HT-29 (cell line): ENCODE results near the gene NPY. TPM values are rescaled to one million over a fixed set of nuclear protein-coding genes. Genes with fewer than 3 reads are reported as not detected.
"Not testable (repeated sequence)": the region's sequence is repeated elsewhere in the genome, so short reads cannot be mapped to it uniquely, and the experiment has no call there.

Source experiments
- DNase-seq: peaks from one replicate; pipeline ENCODE4 v3.0.0-alpha.2; 2015; ENCODE audit warnings: low spot score
- total RNA-seq: library from RNA; depleted of rRNA; stranded (reverse); fragments of >200 nt; shearing (Covaris generic); gene quantifications from 2 replicates; pipeline ENCODE4 v1.2.3, GENCODE V29; 2014; rRNA removed

The NPY gene
- total RNA-seq = not detected in 2 replicates

DNA sequence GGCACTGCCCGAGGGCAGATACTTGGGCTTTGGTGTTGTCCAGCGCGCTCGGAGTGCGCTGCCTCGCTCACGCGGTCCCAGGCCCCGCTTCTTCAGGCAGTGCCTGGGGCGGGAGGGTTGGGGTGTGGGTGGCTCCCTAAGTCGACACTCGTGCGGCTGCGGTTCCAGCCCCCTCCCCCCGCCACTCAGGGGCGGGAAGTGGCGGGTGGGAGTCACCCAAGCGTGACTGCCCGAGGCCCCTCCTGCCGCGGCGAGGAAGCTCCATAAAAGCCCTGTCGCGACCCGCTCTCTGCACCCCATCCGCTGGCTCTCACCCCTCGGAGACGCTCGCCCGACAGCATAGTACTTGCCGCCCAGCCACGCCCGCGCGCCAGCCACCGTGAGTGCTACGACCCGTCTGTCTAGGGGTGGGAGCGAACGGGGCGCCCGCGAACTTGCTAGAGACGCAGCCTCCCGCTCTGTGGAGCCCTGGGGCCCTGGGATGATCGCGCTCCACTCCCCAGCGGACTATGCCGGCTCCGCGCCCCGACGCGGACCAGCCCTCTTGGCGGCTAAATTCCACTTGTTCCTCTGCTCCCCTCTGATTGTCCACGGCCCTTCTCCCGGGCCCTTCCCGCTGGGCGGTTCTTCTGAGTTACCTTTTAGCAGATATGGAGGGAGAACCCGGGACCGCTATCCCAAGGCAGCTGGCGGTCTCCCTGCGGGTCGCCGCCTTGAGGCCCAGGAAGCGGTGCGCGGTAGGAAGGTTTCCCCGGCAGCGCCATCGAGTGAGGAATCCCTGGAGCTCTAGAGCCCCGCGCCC lies at the start of gene NPY:
Gene NPY, plus strand, starts transcription at position 294 of the 802 bp plus-strand sequence. CDS start 1,051 bp downstream, outside the sequence.
- DNase-seq = no peak

DNA sequence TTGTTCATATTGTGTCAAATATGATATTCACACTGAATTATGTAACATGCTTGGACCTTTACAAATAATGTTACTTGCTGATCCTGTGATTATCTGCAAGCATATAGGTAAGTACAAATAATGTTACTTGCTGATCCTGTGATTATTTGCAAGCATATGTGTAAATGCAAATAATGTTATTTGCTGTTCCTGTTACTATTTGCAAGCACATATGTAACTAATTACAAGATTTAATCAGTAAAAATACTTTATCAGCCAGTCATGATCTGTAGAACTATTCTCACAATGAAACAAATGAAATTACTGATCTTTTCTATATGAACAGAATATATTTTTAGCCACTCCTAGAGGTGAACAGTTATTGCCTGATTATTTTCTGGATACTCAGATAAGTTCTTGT lies 44.7 kb upstream of the NPY start:
- no peak for DNase-seq

DNA sequence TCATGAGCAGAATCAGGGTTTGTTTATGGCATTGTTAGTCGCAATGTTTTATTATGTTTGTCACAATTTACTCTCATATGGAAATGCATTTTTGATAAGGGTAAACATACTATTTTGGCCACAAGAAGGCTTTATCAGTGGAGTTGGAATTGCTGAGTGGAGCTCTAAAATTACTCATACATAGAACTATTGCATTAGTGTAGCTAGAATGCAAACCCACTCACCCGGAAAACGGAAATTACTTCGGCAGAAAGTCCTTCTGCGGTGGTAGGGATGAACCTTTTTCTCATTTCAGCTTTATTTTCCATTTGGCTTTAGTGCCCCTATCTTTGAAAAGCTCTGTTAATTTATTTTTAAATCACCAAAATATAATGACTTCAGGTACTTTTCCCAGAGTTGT lies 42.8 kb upstream of the NPY start:
- no peak for DNase-seq

DNA sequence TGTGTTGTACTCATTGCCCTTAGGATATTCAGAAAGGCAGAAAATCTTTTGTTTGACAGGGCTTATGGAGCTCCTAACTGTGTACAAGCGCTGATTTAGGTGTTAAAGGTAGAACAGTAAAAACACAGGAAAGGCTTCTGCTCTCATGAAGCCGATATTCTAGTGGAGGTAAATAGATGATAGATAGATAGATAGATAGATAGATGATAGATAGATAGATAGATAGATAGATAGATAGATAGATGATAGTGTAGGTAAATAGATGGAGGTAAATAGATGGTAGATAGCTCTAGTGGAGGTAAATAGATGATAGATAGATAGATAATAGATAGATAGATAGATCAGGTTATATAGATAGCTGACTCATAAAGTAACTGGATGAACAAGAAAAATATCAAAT lies 39.4 kb upstream of the NPY start:
- no peak for DNase-seq

DNA sequence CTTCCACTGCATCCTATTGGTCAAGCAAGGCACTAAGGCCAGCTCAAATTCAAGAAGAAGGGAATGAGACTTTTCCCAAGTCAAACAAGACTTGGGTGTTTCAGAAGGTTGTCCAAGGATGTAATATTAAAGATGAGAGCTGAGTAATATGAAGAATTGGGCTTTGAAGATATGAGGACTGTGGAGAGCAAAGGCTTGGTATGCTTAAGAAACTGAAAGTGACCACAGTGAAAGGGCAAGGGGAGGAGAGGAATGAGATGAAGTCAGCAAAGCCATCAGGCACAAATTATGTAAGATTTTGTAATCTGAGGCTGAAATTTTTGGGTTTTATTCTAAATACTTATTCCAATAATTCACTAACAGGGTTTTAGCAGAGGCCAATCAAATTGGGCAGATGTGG lies 38.6 kb upstream of the NPY start:
- DNase-seq = no peak

DNA sequence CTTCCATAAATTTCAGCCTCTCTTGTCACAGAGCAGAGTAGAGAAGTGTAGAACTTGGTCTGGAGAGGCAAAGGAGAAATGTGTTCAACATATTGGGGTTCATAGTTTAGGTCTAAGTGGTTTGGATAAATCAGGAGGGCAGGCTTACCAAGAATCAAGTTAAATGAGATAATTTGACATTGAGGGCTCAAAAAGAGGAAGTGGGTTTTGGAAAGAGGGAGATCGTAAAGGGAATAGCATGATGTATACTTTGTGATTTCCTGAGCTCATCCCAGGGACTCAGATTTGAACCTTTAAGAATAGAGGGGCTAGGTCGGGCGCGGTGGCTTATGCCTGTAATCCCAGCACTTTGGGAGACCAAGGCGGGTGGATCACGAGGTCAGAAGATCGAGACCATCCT lies 34.7 kb upstream of the NPY start:
- DNase-seq = no peak

DNA sequence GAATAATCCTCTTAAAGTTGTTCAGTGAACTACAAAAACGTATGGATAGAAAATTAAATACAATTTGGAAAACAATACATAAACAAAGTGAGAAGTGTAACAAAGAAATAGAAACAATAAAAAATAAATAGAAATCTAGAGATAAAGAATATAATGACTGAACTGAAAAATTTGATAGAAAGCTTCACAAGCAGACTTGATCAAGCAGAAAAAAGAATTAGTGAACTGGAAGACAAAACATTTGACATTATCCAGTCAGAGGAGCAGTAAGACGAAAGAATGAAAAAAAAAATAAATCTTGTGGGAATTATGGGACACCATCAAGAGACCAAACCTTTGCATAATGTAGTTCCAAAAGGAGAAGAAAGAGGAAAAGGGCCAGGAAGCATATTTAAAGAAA lies 32.4 kb upstream of the NPY start:
- no peak for DNase-seq

DNA sequence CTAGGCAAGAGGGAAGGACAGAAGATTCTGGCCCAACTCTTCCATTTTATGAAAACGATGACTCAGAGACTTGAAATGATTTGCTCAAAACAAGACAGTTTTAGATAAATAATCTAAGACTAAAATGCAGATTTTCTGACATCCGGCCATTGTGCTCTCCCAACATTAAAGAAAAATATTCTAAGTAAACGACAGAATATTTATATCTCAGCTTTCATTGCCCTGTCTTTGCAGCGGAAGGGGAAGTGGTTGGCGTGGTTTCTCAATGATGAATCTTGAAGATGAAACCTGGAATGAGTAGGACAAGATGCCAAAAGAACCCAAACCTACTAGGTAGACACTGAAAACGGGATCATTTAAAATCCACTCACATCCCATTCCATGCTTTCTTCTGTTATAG lies 28.9 kb upstream of the NPY start:
- no peak for DNase-seq

DNA sequence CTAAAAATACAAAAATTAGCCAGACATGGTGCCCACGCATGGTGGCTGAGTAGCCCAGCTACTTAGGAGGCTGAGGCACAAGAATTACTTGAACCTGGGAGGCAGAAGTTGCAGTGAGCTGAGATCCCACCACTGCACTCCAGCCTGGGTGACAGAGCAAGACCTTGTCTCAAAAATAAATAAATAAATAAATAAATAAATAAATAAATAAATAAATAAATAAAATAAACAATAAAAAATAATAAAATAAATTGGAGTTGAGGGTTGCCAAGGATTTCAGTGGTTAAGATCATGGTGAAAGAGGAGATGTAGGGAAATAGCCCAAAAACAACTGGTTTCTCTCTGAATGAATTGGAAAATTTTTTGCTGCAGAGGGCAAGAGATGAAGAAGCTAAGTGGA lies 25.7 kb upstream of the NPY start:
- DNase-seq = not testable (repeated sequence)

DNA sequence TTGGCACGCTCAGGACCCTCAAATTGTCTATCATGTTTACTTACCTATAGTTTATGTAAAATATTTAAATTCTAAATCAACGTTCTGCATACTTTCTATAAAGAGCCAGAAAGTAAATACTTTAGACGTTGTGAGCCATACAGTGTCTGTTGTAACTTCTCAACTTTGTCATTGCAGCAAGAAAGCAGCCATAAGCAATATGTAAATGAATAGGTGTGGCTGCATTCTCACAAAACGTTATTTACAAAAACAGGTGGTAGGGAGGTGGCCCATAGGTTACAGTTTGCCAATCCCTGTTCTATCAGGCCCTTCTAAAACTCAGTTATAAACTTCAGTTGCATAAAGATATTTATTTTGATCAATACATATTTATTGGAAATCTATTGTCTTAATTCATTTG lies 12.1 kb upstream of the NPY start:
- no peak for DNase-seq

DNA sequence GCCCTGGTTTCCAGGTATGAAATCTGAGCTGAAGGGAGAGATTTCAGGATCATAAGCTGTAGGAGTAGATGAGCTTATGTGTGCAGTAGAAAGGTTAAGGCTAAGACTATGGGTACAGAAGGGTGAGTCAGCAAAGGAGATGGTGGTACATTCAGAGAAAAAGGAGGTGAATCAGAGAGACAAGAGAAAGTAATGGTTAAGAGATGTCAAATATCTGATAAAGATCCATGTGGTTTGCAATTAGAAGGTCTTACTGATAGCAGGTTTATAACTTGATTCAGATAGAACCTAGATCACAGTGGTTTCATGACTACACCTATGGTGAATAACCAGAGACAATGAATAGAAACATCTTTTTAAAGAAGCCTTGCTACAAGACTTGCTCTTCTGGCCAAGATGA lies 4.5 kb upstream of the NPY start:
- no peak for DNase-seq

DNA sequence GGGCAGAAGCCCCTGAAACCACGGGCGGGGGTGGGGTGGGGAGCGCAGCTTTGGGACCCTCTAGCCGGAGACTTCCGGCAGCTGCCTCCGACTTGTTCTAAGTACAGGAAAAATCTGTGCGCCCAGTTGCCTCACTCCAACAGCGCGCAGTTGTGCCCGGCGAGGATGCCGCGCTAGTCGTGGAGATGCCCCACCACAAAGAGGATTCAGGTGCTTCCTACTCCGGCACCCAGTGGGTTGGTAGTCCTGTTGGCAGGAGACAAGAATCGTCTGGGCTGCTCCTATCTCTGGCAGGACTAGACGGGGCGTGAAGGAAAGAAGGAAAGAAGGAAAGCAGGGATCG lies 465 bp upstream of the NPY start:
- DNase-seq = no peak

DNA sequence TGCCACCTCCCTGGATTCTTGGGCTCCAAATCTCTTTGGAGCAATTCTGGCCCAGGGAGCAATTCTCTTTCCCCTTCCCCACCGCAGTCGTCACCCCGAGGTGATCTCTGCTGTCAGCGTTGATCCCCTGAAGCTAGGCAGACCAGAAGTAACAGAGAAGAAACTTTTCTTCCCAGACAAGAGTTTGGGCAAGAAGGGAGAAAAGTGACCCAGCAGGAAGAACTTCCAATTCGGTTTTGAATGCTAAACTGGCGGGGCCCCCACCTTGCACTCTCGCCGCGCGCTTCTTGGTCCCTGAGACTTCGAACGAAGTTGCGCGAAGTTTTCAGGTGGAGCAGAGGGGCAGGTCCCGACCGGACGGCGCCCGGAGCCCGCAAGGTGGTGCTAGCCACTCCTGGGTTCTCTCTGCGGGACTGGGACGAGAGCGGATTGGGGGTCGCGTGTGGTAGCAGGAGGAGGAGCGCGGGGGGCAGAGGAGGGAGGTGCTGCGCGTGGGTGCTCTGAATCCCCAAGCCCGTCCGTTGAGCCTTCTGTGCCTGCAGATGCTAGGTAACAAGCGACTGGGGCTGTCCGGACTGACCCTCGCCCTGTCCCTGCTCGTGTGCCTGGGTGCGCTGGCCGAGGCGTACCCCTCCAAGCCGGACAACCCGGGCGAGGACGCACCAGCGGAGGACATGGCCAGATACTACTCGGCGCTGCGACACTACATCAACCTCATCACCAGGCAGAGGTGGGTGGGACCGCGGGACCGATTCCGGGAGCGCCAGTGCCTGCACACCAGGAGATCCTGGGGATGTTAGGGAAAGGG lies 913 bp downstream of the NPY start:
- no peak for DNase-seq

DNA sequence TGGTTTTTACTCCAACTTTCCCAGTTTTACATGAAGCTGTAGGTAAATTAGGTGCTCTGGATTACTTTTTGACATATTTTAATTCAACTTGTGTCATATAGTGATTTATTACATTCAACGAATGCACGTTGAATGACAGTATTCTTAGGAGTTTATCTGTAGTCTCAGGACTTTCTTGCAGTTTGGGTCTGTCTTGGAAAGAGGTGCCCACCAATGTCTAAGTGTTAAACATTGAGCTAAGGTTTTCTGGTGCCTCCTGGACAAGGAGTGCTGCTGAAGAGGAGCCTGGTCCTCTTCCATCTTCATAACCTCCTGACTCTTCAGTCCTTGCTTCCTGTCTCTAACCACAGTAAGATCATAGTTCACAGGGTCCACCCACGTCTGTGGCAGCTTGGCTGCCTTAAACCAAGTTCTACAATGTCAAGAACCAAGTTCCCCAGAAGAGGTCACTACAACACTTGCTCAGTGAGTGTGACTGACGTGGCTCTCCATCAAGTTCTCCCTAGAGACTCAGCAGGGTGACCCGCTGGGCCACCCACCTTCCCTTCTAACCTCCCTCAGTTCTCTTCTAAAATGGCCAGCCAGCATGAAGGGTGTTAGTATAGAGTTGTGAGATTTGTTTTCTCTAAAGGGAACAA lies 6.1 kb downstream of the NPY start:
- DNase-seq = peak; percentile 81

DNA sequence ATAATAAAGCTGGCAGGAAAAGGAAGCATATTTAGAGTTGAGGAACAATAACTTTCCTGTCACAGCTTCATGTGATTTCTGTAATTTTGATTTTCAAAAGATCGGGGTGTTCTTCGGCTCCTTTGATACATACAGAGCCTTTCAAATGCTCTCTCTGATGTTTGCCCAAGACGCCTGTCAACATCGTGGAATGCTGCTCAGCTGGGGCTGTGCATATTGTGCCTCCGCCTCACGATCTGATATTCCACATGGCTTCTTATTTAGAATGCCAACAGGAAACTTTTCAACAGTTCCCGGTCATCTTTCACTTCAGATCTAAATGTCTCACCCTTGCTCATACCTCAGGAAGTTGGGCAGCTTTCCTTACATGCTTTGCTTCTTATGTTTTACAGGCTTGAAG lies 7.3 kb downstream of the NPY start:
- peak; percentile 10 for DNase-seq

DNA sequence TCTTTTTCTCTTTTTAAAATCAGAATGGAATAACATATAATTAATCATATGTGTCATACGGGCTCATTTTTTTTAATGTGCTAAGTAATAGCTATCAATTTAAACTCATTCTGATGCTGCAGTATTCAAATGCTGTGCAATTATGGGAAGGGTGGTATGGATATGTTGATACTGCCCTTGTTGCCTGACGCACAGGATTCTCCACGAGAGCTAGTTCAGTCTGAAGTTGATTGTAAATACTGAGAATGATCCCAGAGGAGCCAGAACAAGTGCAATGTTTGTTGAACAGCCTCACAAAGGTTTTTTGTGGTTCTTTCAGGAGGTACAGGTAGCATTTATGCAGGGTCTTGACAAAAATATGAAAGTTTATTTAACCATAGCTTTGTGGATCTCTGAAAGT lies 13.4 kb downstream of the NPY start:
- no peak for DNase-seq

DNA sequence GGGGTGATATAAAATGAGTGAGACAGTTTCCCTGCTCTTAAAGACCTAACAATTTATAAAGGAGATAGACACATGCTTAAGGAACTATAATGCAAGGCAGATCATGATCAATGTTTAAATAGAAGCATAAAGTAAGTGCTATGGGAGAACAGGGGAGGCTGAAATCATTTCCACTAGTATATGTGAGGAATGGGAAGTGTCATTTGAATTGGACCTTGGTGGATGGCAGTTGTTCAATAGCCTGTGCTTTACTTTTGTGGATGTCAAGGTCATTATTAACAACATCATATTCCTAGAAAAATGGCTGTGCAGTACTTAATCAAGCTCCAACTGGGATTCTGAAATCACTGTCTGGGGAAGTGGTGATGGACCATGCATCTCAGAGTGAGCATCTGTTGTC lies 14.7 kb downstream of the NPY start:
- DNase-seq = no peak

DNA sequence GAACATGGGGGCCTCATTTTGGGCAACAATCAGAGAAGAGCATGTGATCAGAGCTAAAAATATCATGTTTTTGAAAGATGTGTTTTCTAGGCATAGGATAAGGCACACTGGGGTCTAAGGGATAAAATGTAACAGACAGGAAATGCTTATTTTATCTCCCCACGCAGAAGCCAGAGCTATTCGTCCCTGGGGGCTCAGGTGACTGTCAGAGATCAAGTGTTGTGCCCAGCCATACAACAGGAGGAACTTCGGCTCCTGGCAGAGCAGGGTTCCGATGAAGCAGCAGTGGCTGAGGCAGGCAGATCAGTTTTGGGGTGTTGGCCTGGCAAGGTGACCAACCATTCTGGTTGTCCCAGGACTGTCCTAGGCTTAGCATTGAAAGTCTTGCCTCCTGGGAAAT lies 15.2 kb downstream of the NPY start:
- DNase-seq = no peak

DNA sequence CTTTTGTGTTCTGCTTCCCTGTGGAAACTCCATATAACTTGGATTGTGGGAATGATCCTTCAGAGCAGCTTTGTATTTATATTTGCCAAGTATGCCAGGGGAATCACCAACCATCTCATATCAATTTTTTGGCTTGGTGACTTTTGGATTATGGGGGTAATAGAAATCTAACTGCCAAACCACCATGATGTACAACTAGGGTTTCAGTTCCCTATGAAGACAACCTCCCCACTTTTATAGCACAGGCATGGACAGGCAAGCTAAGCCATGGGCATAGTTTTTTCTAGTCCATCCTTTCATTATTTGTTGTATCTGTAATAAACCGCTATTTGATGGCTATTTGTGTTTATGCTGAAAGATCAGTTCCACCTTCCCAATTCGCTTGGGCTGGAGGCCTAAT lies 17.7 kb downstream of the NPY start:
- DNase-seq = no peak

DNA sequence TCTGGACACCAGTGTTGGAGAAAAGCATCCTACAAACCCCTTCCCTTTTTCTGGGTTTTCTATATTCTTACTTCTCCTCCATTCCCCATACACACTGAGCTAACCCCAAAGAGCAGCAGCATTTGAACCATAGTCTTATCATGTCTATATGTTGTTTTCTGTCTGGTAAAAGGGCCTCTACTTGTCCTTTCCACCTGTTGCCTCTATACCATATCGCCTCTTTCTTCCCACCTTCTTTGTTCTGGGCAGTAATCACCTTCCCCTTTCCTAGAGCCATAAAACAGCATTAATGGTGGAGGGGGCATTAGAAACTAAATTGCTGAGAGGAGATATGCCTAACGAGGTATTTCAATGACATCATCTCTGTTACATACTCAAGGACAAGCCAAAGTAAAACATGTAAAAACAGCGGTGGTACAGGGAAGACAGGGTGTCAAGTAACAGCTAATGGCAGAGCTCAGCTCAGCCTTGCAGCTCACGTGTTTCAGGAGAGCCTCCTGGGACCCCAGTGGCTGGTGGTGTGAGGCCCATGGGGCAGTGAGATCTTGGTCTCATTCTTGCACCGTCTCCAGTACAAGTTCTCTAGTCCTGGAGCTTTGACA lies 20.6 kb downstream of the NPY start:
- DNase-seq = no peak

DNA sequence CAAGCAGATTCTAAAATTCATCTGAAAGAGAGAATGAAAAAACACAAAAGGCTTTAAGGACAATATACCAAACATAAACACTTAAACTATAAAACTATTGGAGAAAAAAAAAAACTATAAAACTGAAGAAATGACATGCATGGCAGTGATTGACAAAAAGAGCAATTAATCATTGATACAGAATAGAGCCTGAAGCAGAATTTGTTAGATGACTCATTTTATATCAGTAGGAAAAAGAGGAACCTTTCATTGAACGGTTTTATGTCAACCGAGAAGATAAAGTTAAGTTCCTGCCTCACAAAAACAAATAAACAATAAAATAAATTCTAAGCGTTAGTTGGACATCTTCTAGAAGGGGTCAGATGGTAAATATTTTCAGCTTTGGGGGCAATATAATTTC lies 23.3 kb downstream of the NPY start:
- DNase-seq = no peak

DNA sequence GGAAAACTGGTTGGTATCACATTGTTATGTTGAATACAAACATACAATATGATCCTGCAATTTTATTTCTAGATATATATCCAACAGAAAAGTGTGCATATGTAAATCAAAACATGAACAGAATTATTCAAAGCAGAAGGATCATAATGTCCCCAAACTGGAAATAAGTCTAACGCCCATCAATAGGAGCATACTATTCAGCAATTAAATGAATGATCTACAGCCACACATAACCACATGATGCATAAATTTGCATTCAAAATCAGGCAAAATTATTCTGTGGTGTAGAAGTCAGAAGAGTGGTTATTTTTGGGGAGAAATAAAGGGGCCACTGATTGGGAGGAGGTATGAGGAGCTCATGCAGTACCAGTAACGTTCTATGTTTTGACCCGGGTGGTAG lies 28.6 kb downstream of the NPY start:
- no peak for DNase-seq
